Naive thymus-derived CD4-positive, alpha-beta T cell (primary cell): ENCODE results near the gene CYP27C1. TPM values are rescaled to one million over a fixed set of nuclear protein-coding genes. Genes with fewer than 3 reads are reported as not detected.

ENCODE experiments used
- ATAC-seq: fragments of 150-1000 bp; cut with Tn5 transposase; 2 replicates; pipeline ENCODE4 v1.10.0; 2021; ENCODE audit warnings: mild to moderate bottlenecking, moderate library complexity
- CTCF ChIA-PET: fragments of 350-600 bp; sonication (Branson Sonifier 250); formaldehyde crosslinking; loops from one replicate; lab custom pipeline; 2021; ENCODE audit warnings: antibody characterized with exemption; lab: Charles Lee
- POLR2A ChIA-PET: fragments of 350-600 bp; sonication (Branson Sonifier 250); formaldehyde crosslinking; loops from one replicate; lab custom pipeline; 2021; ENCODE audit warnings: antibody characterized with exemption, inconsistent platforms; lab: Charles Lee
- DNase-seq, 9 donors: peaks; one replicate each; pipeline versions ENCODE4 v3.0.0 to v3.0.0-alpha.2; 2020 to 2022; ENCODE audit warnings: mixed read lengths in 1 of 9
- H3K27ac ChIP-seq: one replicate; pipeline ENCODE4 v1.7.0; 2013; ENCODE audit warnings: mild to moderate bottlenecking, low read depth, low read length, moderate library complexity
- H3K27me3 ChIP-seq, 2 donors: one replicate each; pipeline ENCODE4 v1.7.0; 2013; ENCODE audit warnings: low read length in 2 of 2, mild to moderate bottlenecking in 2 of 2, moderate library complexity in 2 of 2; ENCODE audit not compliant: control insufficient read depth in 2 of 2, insufficient read depth in 2 of 2
- H3K36me3 ChIP-seq, 3 experiments: 1 replicate in 2 of 3; 2 replicates in 1 of 3; pipeline ENCODE4 v1.7.0; 2013; ENCODE audit warnings: low read length in 3 of 3, mild to moderate bottlenecking in 3 of 3, moderate library complexity in 1 of 3; ENCODE audit not compliant: insufficient read depth in 3 of 3, control insufficient read depth in 2 of 3
- H3K4me1 ChIP-seq, 2 donors: one replicate each; pipeline ENCODE4 v1.7.0; 2013; ENCODE audit warnings: low read length in 2 of 2, mild to moderate bottlenecking in 2 of 2, moderate library complexity in 1 of 2; ENCODE audit not compliant: control insufficient read depth in 2 of 2, insufficient read depth in 2 of 2
- H3K4me3 ChIP-seq: 2 replicates; pipeline ENCODE4 v1.7.0; 2013; ENCODE audit warnings: mild to moderate bottlenecking, low read length
- H3K9me3 ChIP-seq, 3 experiments: 1 replicate in 2 of 3; 2 replicates in 1 of 3; pipeline ENCODE4 v1.7.0; 2013; ENCODE audit warnings: low read length in 3 of 3; ENCODE audit not compliant: control insufficient read depth in 2 of 3
- H3K27ac Mint-ChIP-seq, 9 donors: one replicate each; pipeline ENCODE4 v1.8.0; 2020 to 2022; ENCODE audit warnings: mixed read lengths in 9 of 9, mild to moderate bottlenecking in 8 of 9, moderate library complexity in 5 of 9, inconsistent platforms in 2 of 9
- H3K27me3 Mint-ChIP-seq, 5 donors: one replicate each; pipeline ENCODE4 v1.8.0; 2021 to 2022; ENCODE audit warnings: mixed read lengths in 5 of 5, mild to moderate bottlenecking in 1 of 5
- H3K36me3 Mint-ChIP-seq, 5 donors: one replicate each; pipeline ENCODE4 v1.8.0; 2020 to 2022; ENCODE audit warnings: mixed read lengths in 5 of 5, mild to moderate bottlenecking in 3 of 5, inconsistent platforms in 1 of 5
- H3K4me1 Mint-ChIP-seq, 7 donors: one replicate each; pipeline ENCODE4 v1.8.0; 2020 to 2022; ENCODE audit warnings: mixed read lengths in 7 of 7, mild to moderate bottlenecking in 3 of 7, inconsistent platforms in 1 of 7
- H3K4me3 Mint-ChIP-seq, 10 donors: one replicate each; pipeline ENCODE4 v1.8.0; 2020 to 2022; ENCODE audit warnings: mild to moderate bottlenecking in 10 of 10, mixed read lengths in 10 of 10, moderate library complexity in 6 of 10, inconsistent platforms in 2 of 10
- H3K9me3 Mint-ChIP-seq, 11 donors: one replicate each; pipeline ENCODE4 v1.8.0; 2020 to 2022; ENCODE audit warnings: mixed read lengths in 11 of 11, mild to moderate bottlenecking in 4 of 11, inconsistent platforms in 1 of 11, moderate library complexity in 1 of 11
- intact Hi-C, 2 donors: fragments of 100-400 bp; cut with micrococcal nuclease; formaldehyde crosslinking; loops; one replicate each; pipeline ENCODE4 v1.15.1; 2023
- polyA plus RNA-seq, 2 donors: library from polyadenylated mRNA; unstranded; fragments of 300-500 nt; fragmentation: Illumina TruSeq; gene quantifications; one replicate each; pipeline ENCODE4 v1.2.3, GENCODE V29; 2021
- total RNA-seq, 6 experiments: library from RNA in 5 of 6; stranded (reverse) in 5 of 6; gene quantifications; 1 replicate in 5 of 6; 2 replicates in 1 of 6; pipeline ENCODE4 v1.2.3 and lab custom pipeline; 2021 to 2026

The CYP27C1 gene
- total and polyA plus RNA-seq, 7 experiments from 2014 or later: not detected

- DNase-seq (no peak), ATAC-seq (no peak)
- no peak overlapping the region for H3K27ac ChIP-seq
- intact Hi-C loops: no loop called here
- H3K4me3 Mint-ChIP-seq: no peak overlapping the region
- no peak overlapping the region for H3K4me3 ChIP-seq
- H3K27ac Mint-ChIP-seq: no peak overlapping the region
- H3K9me3 Mint-ChIP-seq: peaks cover 0 to 7% (median 1%) of the 10 kb centered on the region in 11 donors
- CTCF ChIA-PET: no interaction called here
- POLR2A ChIA-PET: no interaction called here
- peaks cover 0 to 1% (median 0%) of the 10 kb centered on the region in 7 donors for H3K4me1 Mint-ChIP-seq
- peaks cover 0 to 8% (median 0%) of the 10 kb centered on the region in 5 donors for H3K27me3 Mint-ChIP-seq
- no peaks in the 10 kb centered on the region for H3K9me3 ChIP-seq
- no peaks in the 10 kb centered on the region for H3K27me3 ChIP-seq
- H3K4me1 ChIP-seq: no peaks in the 10 kb centered on the region
- no peaks in the 10 kb centered on the region for H3K36me3 ChIP-seq
- H3K36me3 Mint-ChIP-seq: no peaks in the 10 kb centered on the region
Observed at GRCh38 chr2:127149384-127149783, 70.7 kb downstream of the CYP27C1 start.

GRCh38 chr2:127146820-127147502, 73.1 kb downstream of the CYP27C1 start:
- H3K4me3 ChIP-seq: no peak overlapping the region
- no peak overlapping the region for H3K27ac ChIP-seq
- intact Hi-C loops: no loop called here
- Mint-ChIP-seq H3K4me3 (no peak overlapping the region), H3K27me3 (peaks cover 0 to 8% (median 0%) of the 10 kb centered on the region in 5 donors), H3K4me1 (no peaks in the 10 kb centered on the region), H3K36me3 (no peaks in the 10 kb centered on the region), H3K27ac (no peak overlapping the region), H3K9me3 (peaks cover 0 to 7% (median 0%) of the 10 kb centered on the region in 11 donors)
- DNase-seq: no peak
- H3K4me1 ChIP-seq: no peaks in the 10 kb centered on the region
- H3K36me3 ChIP-seq: no peaks in the 10 kb centered on the region
- ATAC-seq: no peak
- no peaks in the 10 kb centered on the region for H3K9me3 ChIP-seq
- H3K27me3 ChIP-seq: no peaks in the 10 kb centered on the region
- ChIA-PET POLR2A (no interaction called here), CTCF (no interaction called here)

GRCh38 chr2:127146071-127146725, 73.9 kb downstream of the CYP27C1 start:
- ChIA-PET POLR2A (interaction anchor here (1.2 kb wide), 1 partner anchor 148 kb away, joined by 3 read pairs; the partner anchor contains the start of gene ERCC3), CTCF (interaction anchor here (1.1 kb wide), 1 partner anchor 78 kb away, joined by 6 read pairs; no protein-coding TSS in a partner anchor)
- no peak overlapping the region for H3K27ac Mint-ChIP-seq
- DNase-seq: no peak
- no peak for ATAC-seq
- Histone ChIP-seq H3K27me3 (no peaks in the 10 kb centered on the region), H3K4me3 (no peak overlapping the region), H3K36me3 (no peaks in the 10 kb centered on the region), H3K9me3 (no peaks in the 10 kb centered on the region), H3K4me1 (no peaks in the 10 kb centered on the region), H3K27ac (no peak overlapping the region)
- peaks cover 0 to 4% (median 0%) of the 10 kb centered on the region in 11 donors for H3K9me3 Mint-ChIP-seq
- no peak overlapping the region for H3K4me3 Mint-ChIP-seq
- H3K36me3 Mint-ChIP-seq: no peaks in the 10 kb centered on the region
- intact Hi-C loops: no loop called here
- peaks cover 0 to 10% (median 0%) of the 10 kb centered on the region in 5 donors for H3K27me3 Mint-ChIP-seq
- no peaks in the 10 kb centered on the region for H3K4me1 Mint-ChIP-seq

GRCh38 chr2:127145280-127145895, 74.7 kb downstream of the CYP27C1 start:
- intact Hi-C loops: no loop called here
- DNase-seq (no peak), ATAC-seq (no peak)
- peaks cover 0 to under 1% (median 0%) of the 10 kb centered on the region in 7 donors for H3K4me1 Mint-ChIP-seq
- peaks cover 0 to 16% (median 2%) of the 10 kb centered on the region in 5 donors for H3K27me3 Mint-ChIP-seq
- H3K36me3 ChIP-seq: no peaks in the 10 kb centered on the region
- ChIA-PET POLR2A (interaction anchor here (1.2 kb wide), 1 partner anchor 149 kb away, joined by 3 read pairs; the partner anchor contains the start of gene ERCC3), CTCF (interaction anchor here (1.1 kb wide), 1 partner anchor 78 kb away, joined by 6 read pairs; no protein-coding TSS in a partner anchor)
- H3K4me1 ChIP-seq: no peaks in the 10 kb centered on the region
- H3K9me3 ChIP-seq: no peaks in the 10 kb centered on the region
- no peak overlapping the region for H3K4me3 ChIP-seq
- H3K4me3 Mint-ChIP-seq: no peak overlapping the region
- H3K9me3 Mint-ChIP-seq: peaks cover 0 to 2% (median 0%) of the 10 kb centered on the region in 11 donors
- H3K27ac ChIP-seq: no peak overlapping the region
- H3K36me3 Mint-ChIP-seq: no peaks in the 10 kb centered on the region
- H3K27me3 ChIP-seq: no peaks in the 10 kb centered on the region
- H3K27ac Mint-ChIP-seq: peak overlapping the region in 2 of 9 donors; percentile 12 to 42

- intact Hi-C loops: loop anchor here in 1 of 2 donors (1.0 kb wide), 1 partner anchor 76 kb away; no protein-coding TSS in a partner anchor
Observed at GRCh38 chr2:127143841-127144782, 76.0 kb downstream of the CYP27C1 start.

More at GRCh38 chr2:127143841-127144782, 76.0 kb downstream of the CYP27C1 start:
- Histone ChIP-seq H3K4me1 (no peaks in the 10 kb centered on the region), H3K27me3 (no peaks in the 10 kb centered on the region), H3K9me3 (no peaks in the 10 kb centered on the region), H3K36me3 (no peaks in the 10 kb centered on the region), H3K27ac (no peak overlapping the region), H3K4me3 (no peak overlapping the region)
- DNase-seq: no peak
- no peaks in the 10 kb centered on the region for H3K36me3 Mint-ChIP-seq
- ChIA-PET CTCF (no interaction called here), POLR2A (no interaction called here)
- H3K4me1 Mint-ChIP-seq: peaks cover 0 to 4% (median 0%) of the 10 kb centered on the region in 7 donors
- no peak for ATAC-seq
- H3K27me3 Mint-ChIP-seq: peaks cover 0 to 20% (median 3%) of the 10 kb centered on the region in 5 donors
- H3K4me3 Mint-ChIP-seq: no peak overlapping the region
- no peak overlapping the region for H3K27ac Mint-ChIP-seq
- peaks cover 0 to 2% (median 0%) of the 10 kb centered on the region in 11 donors for H3K9me3 Mint-ChIP-seq
